B cell (primary cell): ENCODE data around the gene AGBL4. TPM values are rescaled to one million over a fixed set of nuclear protein-coding genes. Genes with fewer than 3 reads are reported as not detected.

ENCODE experiments used
- ATAC-seq: fragments of 200-7000 bp; cut with Tn5 transposase; one replicate; pipeline ENCODE4 v1.10.0; 2021; ENCODE audit warnings: low read depth, mild to moderate bottlenecking, moderate number of reproducible peaks, moderate library complexity
- CTCF ChIA-PET: fragments of 350-600 bp; sonication (Branson Sonifier 250); formaldehyde crosslinking; loops from one replicate; lab custom pipeline; 2021; ENCODE audit warnings: antibody characterized with exemption, inconsistent platforms; lab: Charles Lee
- POLR2A ChIA-PET: fragments of 350-600 bp; sonication (Branson Sonifier 250); formaldehyde crosslinking; loops from one replicate; lab custom pipeline; 2021; ENCODE audit warnings: antibody characterized with exemption; lab: Charles Lee
- DNase-seq: peaks from one replicate; pipeline ENCODE4 v3.0.0; 2013
- H2AFZ ChIP-seq: 2 replicates; pipeline ENCODE4 v1.6.1; 2012; ENCODE audit warnings: mild to moderate bottlenecking, low read depth, low read length; ENCODE audit not compliant: insufficient read depth, poor library complexity, severe bottlenecking
- H3K27ac ChIP-seq, 2 donors: 1 replicate in 1 of 2; 2 replicates in 1 of 2; pipeline ENCODE4 v1.5.1; 2012 to 2013; ENCODE audit warnings: low read length in 2 of 2, mild to moderate bottlenecking in 2 of 2, moderate library complexity in 1 of 2
- H3K27me3 ChIP-seq, 4 experiments: fragments of 200-600 bp in 1 of 4; sonication (generic) in 1 of 4; replicated peaks in 1 of 4; 1 replicate in 2 of 4; 2 replicates in 2 of 4; pipeline versions ENCODE4 v1.6.1 to v1.7.0; 2013 to 2016; ENCODE audit warnings: low read length in 3 of 4, mild to moderate bottlenecking in 2 of 4, mixed read lengths in 1 of 4, moderate library complexity in 1 of 4; ENCODE audit not compliant: insufficient read depth in 4 of 4, control insufficient read depth in 3 of 4; ENCODE audit errors: control extremely low read depth in 1 of 4
- H3K36me3 ChIP-seq, 2 experiments: replicated peaks in 1 of 2; 1 replicate in 1 of 2; 2 replicates in 1 of 2; pipeline versions ENCODE4 v1.6.1 to v1.7.1; 2013; ENCODE audit warnings: low read length in 1 of 2; ENCODE audit not compliant: insufficient read depth in 2 of 2, control insufficient read depth in 1 of 2; ENCODE audit errors: control extremely low read depth in 1 of 2, extremely low read depth in 1 of 2
- H3K4me1 ChIP-seq, 2 donors: fragments of 200-600 bp in 1 of 2; sonication (generic) in 1 of 2; 1 replicate in 1 of 2; 2 replicates in 1 of 2; pipeline versions ENCODE4 v1.5.1 to v1.6.1; 2013 to 2017; ENCODE audit warnings: low read length in 2 of 2; ENCODE audit not compliant: control insufficient read depth in 2 of 2, insufficient read depth in 2 of 2
- H3K4me2 ChIP-seq: replicated peaks from 2 replicates; pipeline ENCODE3; 2012; ENCODE audit warnings: mild to moderate bottlenecking, low read depth, low read length; ENCODE audit not compliant: poor library complexity, severe bottlenecking
- H3K4me3 ChIP-seq, 5 experiments: fragments of 200-600 bp in 1 of 5; sonication (generic) in 1 of 5; 1 replicate in 3 of 5; 2 replicates in 2 of 5; pipeline versions ENCODE4 v1.5.1 to v1.7.0; 2011 to 2016; ENCODE audit warnings: low read length in 4 of 5, mild to moderate bottlenecking in 4 of 5, low read depth in 2 of 5, control low read depth in 1 of 5, moderate library complexity in 1 of 5; ENCODE audit not compliant: insufficient read depth in 1 of 5; ENCODE audit errors: control extremely low read depth in 1 of 5, extremely low read depth in 1 of 5
- H3K79me2 ChIP-seq: fragments of 200-600 bp; sonication (generic); one replicate; pipeline ENCODE4 v1.6.0; 2016; ENCODE audit warnings: low read length; ENCODE audit not compliant: control insufficient read depth, insufficient read depth
- H3K9ac ChIP-seq: fragments of 200-600 bp; sonication (generic); 2 replicates; pipeline ENCODE4 v1.6.1; 2017; ENCODE audit warnings: mild to moderate bottlenecking, low read length, moderate library complexity
- H3K9me3 ChIP-seq, 3 donors: one replicate each; pipeline versions ENCODE4 v1.6.1 to v1.7.1; 2013; ENCODE audit warnings: low read length in 2 of 3; ENCODE audit not compliant: control insufficient read depth in 2 of 3, insufficient read depth in 1 of 3; ENCODE audit errors: control extremely low read depth in 1 of 3
- H4K20me1 ChIP-seq: 2 replicates; pipeline ENCODE4 v1.6.0; 2012; ENCODE audit warnings: mild to moderate bottlenecking, low read length; ENCODE audit not compliant: insufficient read depth, control insufficient read depth, poor library complexity, severe bottlenecking
- H3K27ac Mint-ChIP-seq: one replicate; pipeline ENCODE4 v1.8.0; 2021; ENCODE audit warnings: mixed read lengths
- H3K27me3 Mint-ChIP-seq: one replicate; pipeline ENCODE4 v1.8.0; 2021; ENCODE audit warnings: mixed read lengths
- H3K4me1 Mint-ChIP-seq: one replicate; pipeline ENCODE4 v1.8.0; 2021; ENCODE audit warnings: mixed read lengths
- H3K4me3 Mint-ChIP-seq: one replicate; pipeline ENCODE4 v1.8.0; 2021; ENCODE audit warnings: mixed read lengths
- H3K9me3 Mint-ChIP-seq: one replicate; pipeline ENCODE4 v1.8.0; 2022; ENCODE audit warnings: mixed read lengths; ENCODE audit not compliant: insufficient read depth
- EZH2 ChIP-seq: IDR thresholded peaks from 2 replicates; pipeline ENCODE4 v1.6.1; 2012; ENCODE audit warnings: borderline replicate concordance, low read depth, mild to moderate bottlenecking, moderate library complexity, low read length; ENCODE audit not compliant: insufficient read depth, poor library complexity, severe bottlenecking
- WGBS: methylation state at CpG from one replicate; pipeline ENCODE4 v1.1.5; 2013; ENCODE audit warnings: missing lambda C conversion rate; ENCODE audit not compliant: insufficient coverage; 5-methylcytosine and 5-hydroxymethylcytosine counted together
- intact Hi-C: fragments of 100-400 bp; cut with micrococcal nuclease; formaldehyde crosslinking; loops from one replicate; pipeline ENCODE4 v1.10.0; 2022
- polyA plus RNA-seq: library from polyadenylated mRNA; depleted of rRNA; stranded (reverse); fragments of >200 nt; gene quantifications from 2 replicates; pipeline ENCODE4 v1.2.3, GENCODE V29; 2012
- total RNA-seq, 2 donors: library from RNA; stranded (reverse); fragments of 120-200 nt in 1 of 2; gene quantifications; 1 replicate in 1 of 2; 2 replicates in 1 of 2; pipeline versions ENCODE4 v1.2.3 to v1.2.4, GENCODE V29; 2013 to 2022
- TF ChIP-seq, protein P1 (sequence below): fragments of 200-600 bp; IDR thresholded peaks from one replicate; pipeline ENCODE4 v1.8.0; 2022; ENCODE audit warnings: antibody characterized with exemption, mild to moderate bottlenecking

AGBL4 gene
- total and polyA plus RNA-seq, 2 donors (not counting 1 experiment from before 2014, with no cell fraction given) = 0.07 to 0.12 TPM

DNA sequence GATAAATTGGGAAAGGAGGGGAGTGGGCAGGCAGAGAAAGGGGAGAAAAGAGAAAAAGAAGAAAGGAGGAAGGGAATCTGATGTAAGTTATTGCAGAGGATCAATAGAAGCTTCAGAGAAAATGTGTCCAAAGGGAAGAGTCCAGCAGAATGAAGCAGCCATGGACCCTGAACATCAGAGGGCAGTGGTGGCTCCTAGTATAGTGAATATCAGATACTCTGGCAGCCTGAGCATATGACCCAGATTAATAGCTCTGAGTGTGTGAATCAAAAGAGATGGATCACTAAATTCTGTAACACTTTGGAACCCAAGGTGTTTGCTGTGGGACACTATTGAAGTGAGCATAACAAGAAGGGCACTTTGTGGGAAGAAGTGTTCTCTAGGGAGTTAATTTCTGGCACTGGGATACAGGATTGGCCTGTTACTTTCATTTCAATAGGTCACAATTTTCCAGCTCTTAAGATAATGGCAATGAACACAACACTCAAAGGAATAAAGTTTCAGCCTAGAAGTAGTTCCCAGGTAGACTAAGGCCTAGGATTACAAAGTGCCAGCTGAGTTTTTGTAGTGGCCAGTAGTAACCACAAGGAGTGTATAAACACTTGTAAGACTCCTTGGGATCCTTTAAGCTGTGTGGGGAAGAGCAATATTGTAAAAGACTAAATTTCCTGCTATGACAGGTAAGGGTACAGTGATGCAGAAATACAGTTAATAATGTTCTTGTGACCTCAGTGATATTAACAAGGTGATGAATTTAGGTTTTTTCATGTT, 1082.6 kb downstream of the AGBL4 start:
- ATAC-seq = no peak
- no peaks in the 10 kb centered on the region for H3K36me3 ChIP-seq
- intact Hi-C loops = no loop called here

DNA sequence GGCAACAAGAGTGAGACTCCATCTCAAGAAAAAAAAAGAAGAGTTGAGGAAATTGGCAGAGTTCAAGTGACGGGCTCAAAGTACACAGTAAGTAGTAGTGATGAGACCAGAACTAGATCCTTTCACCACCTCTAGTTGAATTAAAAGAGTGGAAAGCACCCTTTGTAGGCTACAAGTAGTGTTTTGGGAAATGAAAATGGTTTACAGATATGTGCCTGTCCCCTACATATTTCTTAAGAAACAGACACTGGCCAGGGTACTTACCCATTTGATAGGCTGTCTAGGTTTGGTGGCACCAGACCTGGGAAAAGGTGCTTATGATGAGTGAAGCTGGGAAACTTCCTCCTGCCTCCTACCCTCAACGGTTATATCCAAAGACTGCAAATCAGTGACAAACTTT, 1083.4 kb downstream of the AGBL4 start:
- no peak overlapping the region for H2AFZ ChIP-seq
- intact Hi-C loops = no loop called here
- no peaks in the 10 kb centered on the region for H3K79me2 ChIP-seq
- POLR2A ChIA-PET = no interaction called here
- H3K4me2 ChIP-seq = no peak overlapping the region
- no peak overlapping the region for H3K4me3 Mint-ChIP-seq
- no peak overlapping the region for H3K9ac ChIP-seq
- no peaks in the 10 kb centered on the region for H3K27me3 ChIP-seq
- DNase-seq (no peak), ATAC-seq (no peak)
- peaks cover 5% of the 10 kb centered on the region for H3K27me3 Mint-ChIP-seq
- H4K20me1 ChIP-seq = no peaks in the 10 kb centered on the region
- no peak overlapping the region for H3K27ac Mint-ChIP-seq
- H3K4me1 ChIP-seq = no peaks in the 10 kb centered on the region
- WGBS = no CpG with 5 or more reads among the region's 2 CpGs
- H3K4me3 ChIP-seq = no peak overlapping the region
- no peaks in the 10 kb centered on the region for H3K36me3 ChIP-seq
- no peaks in the 10 kb centered on the region for H3K9me3 ChIP-seq
- CTCF ChIA-PET = no interaction called here
- H3K9me3 Mint-ChIP-seq = no peaks in the 10 kb centered on the region
- H3K27ac ChIP-seq = no peak overlapping the region
- H3K4me1 Mint-ChIP-seq = no peaks in the 10 kb centered on the region
- TF ChIP-seq, protein P1, sequence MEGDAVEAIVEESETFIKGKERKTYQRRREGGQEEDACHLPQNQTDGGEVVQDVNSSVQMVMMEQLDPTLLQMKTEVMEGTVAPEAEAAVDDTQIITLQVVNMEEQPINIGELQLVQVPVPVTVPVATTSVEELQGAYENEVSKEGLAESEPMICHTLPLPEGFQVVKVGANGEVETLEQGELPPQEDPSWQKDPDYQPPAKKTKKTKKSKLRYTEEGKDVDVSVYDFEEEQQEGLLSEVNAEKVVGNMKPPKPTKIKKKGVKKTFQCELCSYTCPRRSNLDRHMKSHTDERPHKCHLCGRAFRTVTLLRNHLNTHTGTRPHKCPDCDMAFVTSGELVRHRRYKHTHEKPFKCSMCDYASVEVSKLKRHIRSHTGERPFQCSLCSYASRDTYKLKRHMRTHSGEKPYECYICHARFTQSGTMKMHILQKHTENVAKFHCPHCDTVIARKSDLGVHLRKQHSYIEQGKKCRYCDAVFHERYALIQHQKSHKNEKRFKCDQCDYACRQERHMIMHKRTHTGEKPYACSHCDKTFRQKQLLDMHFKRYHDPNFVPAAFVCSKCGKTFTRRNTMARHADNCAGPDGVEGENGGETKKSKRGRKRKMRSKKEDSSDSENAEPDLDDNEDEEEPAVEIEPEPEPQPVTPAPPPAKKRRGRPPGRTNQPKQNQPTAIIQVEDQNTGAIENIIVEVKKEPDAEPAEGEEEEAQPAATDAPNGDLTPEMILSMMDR = no peak
- no peak for TF ChIP-seq EZH2

More for the DNA sequence above, 1082.6 kb downstream of the AGBL4 start:
- no peak for DNase-seq
- H3K4me1 Mint-ChIP-seq = no peaks in the 10 kb centered on the region
- H3K27me3 ChIP-seq = no peaks in the 10 kb centered on the region
- H3K9me3 Mint-ChIP-seq = no peaks in the 10 kb centered on the region
- H3K4me2 ChIP-seq = no peak overlapping the region
- H3K27ac Mint-ChIP-seq = no peak overlapping the region
- peaks cover 6% of the 10 kb centered on the region for H3K27me3 Mint-ChIP-seq
- no peaks in the 10 kb centered on the region for H3K79me2 ChIP-seq
- H4K20me1 ChIP-seq = no peaks in the 10 kb centered on the region
- H3K4me1 ChIP-seq = no peaks in the 10 kb centered on the region
- H3K4me3 Mint-ChIP-seq = no peak overlapping the region
- ChIA-PET POLR2A (no interaction called here), CTCF (no interaction called here)
- no peak overlapping the region for H3K27ac ChIP-seq
- H3K9ac ChIP-seq = no peak overlapping the region
- H3K4me3 ChIP-seq = no peak overlapping the region
- H3K9me3 ChIP-seq = no peaks in the 10 kb centered on the region
- TF ChIP-seq EZH2 = no peak
- TF ChIP-seq, protein P1 = no peak
- no peak overlapping the region for H2AFZ ChIP-seq
